Endothelial cell (in vitro differentiated cells): ENCODE measurements around the gene PPP1R1C. TPM values are rescaled to one million over a fixed set of nuclear protein-coding genes. Genes with fewer than 3 reads are reported as not detected.

Experiments
- DNase-seq: peaks from one replicate; pipeline ENCODE4 v3.0.0; 2021; ENCODE audit warnings: low spot score
- H3K27ac Mint-ChIP-seq: one replicate; pipeline ENCODE4 v1.8.0; 2021; ENCODE audit warnings: mixed read lengths, inconsistent platforms; ENCODE audit not compliant: unreplicated experiment
- H3K27me3 Mint-ChIP-seq: one replicate; pipeline ENCODE4 v1.8.0; 2021; ENCODE audit warnings: mild to moderate bottlenecking, moderate library complexity, mixed read lengths, inconsistent platforms; ENCODE audit not compliant: unreplicated experiment
- H3K36me3 Mint-ChIP-seq: one replicate; pipeline ENCODE4 v1.8.0; 2021; ENCODE audit warnings: mild to moderate bottlenecking, low read depth, mixed read lengths, inconsistent platforms; ENCODE audit not compliant: unreplicated experiment
- H3K4me1 Mint-ChIP-seq: one replicate; pipeline ENCODE4 v1.8.0; 2021; ENCODE audit warnings: mild to moderate bottlenecking, mixed read lengths, inconsistent platforms; ENCODE audit not compliant: unreplicated experiment
- H3K4me3 Mint-ChIP-seq: one replicate; pipeline ENCODE4 v1.8.0; 2021; ENCODE audit warnings: mild to moderate bottlenecking, mixed read lengths, inconsistent platforms; ENCODE audit not compliant: unreplicated experiment
- H3K9me3 Mint-ChIP-seq: one replicate; pipeline ENCODE4 v1.8.0; 2021; ENCODE audit warnings: mixed read lengths, inconsistent platforms; ENCODE audit not compliant: unreplicated experiment
- CTCF ChIP-seq: fragments of 200-600 bp; sonication (generic); IDR thresholded peaks from one replicate; pipeline ENCODE4 v1.5.0; 2021; ENCODE audit warnings: antibody characterized with exemption; ENCODE audit not compliant: unreplicated experiment
- total RNA-seq: library from RNA; stranded (reverse); fragmentation: NEBNext Ultra II Directional; extraction: Animal tissue kit (Norgen Biotek cat#: 25700); gene quantifications from one replicate; pipeline ENCODE4 v1.2.1, GENCODE V29; 2021; ENCODE audit not compliant: unreplicated experiment

Gene PPP1R1C
- total RNA-seq, 1 donor from 2014 or later: 0.97 TPM

GRCh38 chr2:181970160-181970794 lies 15.4 kb upstream of the PPP1R1C start:
- no peak for DNase-seq
- no peak for TF ChIP-seq CTCF
- H3K27ac Mint-ChIP-seq: no peak overlapping the region
- H3K4me1 Mint-ChIP-seq: no peaks in the 10 kb centered on the region
- H3K4me3 Mint-ChIP-seq: no peak overlapping the region
- peaks cover 1% of the 10 kb centered on the region for H3K27me3 Mint-ChIP-seq
- no peaks in the 10 kb centered on the region for H3K9me3 Mint-ChIP-seq
- H3K36me3 Mint-ChIP-seq: no peaks in the 10 kb centered on the region

- no peak for TF ChIP-seq CTCF
- DNase-seq: no peak
- Mint-ChIP-seq H3K27me3 (peaks cover 1% of the 10 kb centered on the region), H3K4me1 (no peaks in the 10 kb centered on the region), H3K9me3 (no peaks in the 10 kb centered on the region), H3K4me3 (no peak overlapping the region), H3K36me3 (no peaks in the 10 kb centered on the region), H3K27ac (no peak overlapping the region)
Measured at GRCh38 chr2:181971032-181971431, 14.6 kb upstream of the PPP1R1C start.

- no peak for TF ChIP-seq CTCF
- H3K36me3 Mint-ChIP-seq: no peaks in the 10 kb centered on the region
- H3K9me3 Mint-ChIP-seq: no peaks in the 10 kb centered on the region
- no peak overlapping the region for H3K27ac Mint-ChIP-seq
- DNase-seq: no peak
- no peaks in the 10 kb centered on the region for H3K27me3 Mint-ChIP-seq
- no peaks in the 10 kb centered on the region for H3K4me1 Mint-ChIP-seq
- H3K4me3 Mint-ChIP-seq: no peak overlapping the region
Measured at GRCh38 chr2:181972431-181973170, 13.1 kb upstream of the PPP1R1C start.

- no peaks in the 10 kb centered on the region for H3K4me1 Mint-ChIP-seq
- H3K36me3 Mint-ChIP-seq: no peaks in the 10 kb centered on the region
- no peaks in the 10 kb centered on the region for H3K9me3 Mint-ChIP-seq
- H3K27ac Mint-ChIP-seq: no peak overlapping the region
- H3K4me3 Mint-ChIP-seq: no peak overlapping the region
- no peak for DNase-seq
- TF ChIP-seq CTCF: no peak
- no peaks in the 10 kb centered on the region for H3K27me3 Mint-ChIP-seq
Measured at GRCh38 chr2:181973171-181973783, 12.4 kb upstream of the PPP1R1C start.
